CD4-positive, alpha-beta T cell (primary cell): ENCODE measurements around the gene FRMD3. TPM values are rescaled to one million over a fixed set of nuclear protein-coding genes. Genes with fewer than 3 reads are reported as not detected.

Source experiments
- ATAC-seq: fragments of 200-7000 bp; cut with Tn5 transposase; one replicate; pipeline ENCODE4 v1.10.0; 2022; ENCODE audit warnings: mild to moderate bottlenecking; ENCODE audit not compliant: poor library complexity
- CTCF ChIA-PET: fragments of 350-600 bp; sonication (Branson Sonifier 250); formaldehyde crosslinking; loops from one replicate; lab custom pipeline; 2021; ENCODE audit warnings: antibody characterized with exemption, inconsistent platforms; lab: Charles Lee
- POLR2A ChIA-PET: fragments of 350-600 bp; sonication (Branson Sonifier 250); formaldehyde crosslinking; loops from one replicate; lab custom pipeline; 2021; ENCODE audit warnings: antibody characterized with exemption, inconsistent platforms; lab: Charles Lee
- DNase-seq, 14 experiments: peaks; one replicate each; pipeline ENCODE4 v3.0.0-alpha.2; 2013 to 2020; ENCODE audit warnings: mixed read lengths in 2 of 14
- H3K27ac ChIP-seq, 2 donors: one replicate each; pipeline versions ENCODE4 v1.5.1 to v1.7.0; 2013; ENCODE audit warnings: low read length in 2 of 2, low read depth in 1 of 2, mild to moderate bottlenecking in 1 of 2
- H3K27me3 ChIP-seq, 2 experiments: 1 replicate in 1 of 2; 2 replicates in 1 of 2; pipeline versions ENCODE4 v1.6.1 to v1.7.0; 2013; ENCODE audit warnings: low read length in 2 of 2, control low read depth in 1 of 2, mild to moderate bottlenecking in 1 of 2, moderate library complexity in 1 of 2; ENCODE audit not compliant: insufficient read depth in 2 of 2, control insufficient read depth in 1 of 2
- H3K36me3 ChIP-seq: one replicate; pipeline ENCODE4 v1.6.1; 2013; ENCODE audit warnings: low read length, control low read depth; ENCODE audit not compliant: insufficient read depth
- H3K4me1 ChIP-seq: one replicate; pipeline ENCODE4 v1.6.1; 2013; ENCODE audit warnings: low read length, control low read depth; ENCODE audit not compliant: insufficient read depth
- H3K4me3 ChIP-seq: one replicate; pipeline ENCODE4 v1.5.1; 2013; ENCODE audit warnings: mild to moderate bottlenecking, low read length, moderate library complexity
- H3K9me3 ChIP-seq, 2 experiments: 1 replicate in 1 of 2; 2 replicates in 1 of 2; pipeline versions ENCODE4 v1.6.1 to v1.7.0; 2013; ENCODE audit warnings: low read length in 2 of 2, mild to moderate bottlenecking in 2 of 2, control low read depth in 1 of 2, moderate library complexity in 1 of 2; ENCODE audit not compliant: control insufficient read depth in 1 of 2, insufficient read depth in 1 of 2
- H3K27ac Mint-ChIP-seq: one replicate; pipeline ENCODE4 v1.8.0; 2020; ENCODE audit warnings: mixed read lengths
- H3K27me3 Mint-ChIP-seq: one replicate; pipeline ENCODE4 v1.8.0; 2021; ENCODE audit warnings: mixed read lengths
- H3K36me3 Mint-ChIP-seq: one replicate; pipeline ENCODE4 v1.8.0; 2021; ENCODE audit warnings: low read depth, mixed read lengths
- H3K4me1 Mint-ChIP-seq: one replicate; pipeline ENCODE4 v1.8.0; 2021; ENCODE audit warnings: low read depth, mixed read lengths
- H3K4me3 Mint-ChIP-seq: one replicate; pipeline ENCODE4 v1.8.0; 2020; ENCODE audit warnings: mild to moderate bottlenecking, mixed read lengths
- H3K9me3 Mint-ChIP-seq: one replicate; pipeline ENCODE4 v1.8.0; 2020; ENCODE audit warnings: mixed read lengths
- CTCF ChIP-seq: fragments of 200-600 bp; IDR thresholded peaks from one replicate; pipeline ENCODE4 v1.8.0; 2022; ENCODE audit warnings: antibody characterized with exemption, mild to moderate bottlenecking
- intact Hi-C, 2 experiments: fragments of 100-400 bp; cut with DNase I in 1 of 2; cut with micrococcal nuclease in 1 of 2; formaldehyde crosslinking; loops; one replicate each; pipeline versions ENCODE4 v1.15.1 to v1.9.0; 2023 to 2025; cut with DNase I, micrococcal nuclease
- total RNA-seq, 174 experiments: library from RNA in 2 of 174; stranded (reverse) in 2 of 174; gene quantifications; one replicate each; pipeline ENCODE4 v1.2.3 and lab custom pipeline; 2021 to 2026

Gene FRMD3
- total RNA-seq, 2 experiments from 2014 or later = 0.53 to 1.0 TPM

- no peak for TF ChIP-seq CTCF
- Histone ChIP-seq H3K4me1 (no peaks in the 10 kb centered on the region), H3K9me3 (peaks cover 0 to 5% of the 10 kb centered on the region in 2 experiments), H3K4me3 (no peak overlapping the region), H3K27ac (no peak overlapping the region), H3K27me3 (no peaks in the 10 kb centered on the region), H3K36me3 (no peaks in the 10 kb centered on the region)
- ATAC-seq (no peak), DNase-seq (no peak)
- ChIA-PET POLR2A (no interaction called here), CTCF (no interaction called here)
- H3K9me3 Mint-ChIP-seq = peaks cover 2% of the 10 kb centered on the region
- H3K36me3 Mint-ChIP-seq = no peaks in the 10 kb centered on the region
- H3K27ac Mint-ChIP-seq = no peak overlapping the region
- H3K27me3 Mint-ChIP-seq = no peaks in the 10 kb centered on the region
- H3K4me1 Mint-ChIP-seq = no peaks in the 10 kb centered on the region
- intact Hi-C loops = no loop called here
- H3K4me3 Mint-ChIP-seq = no peak overlapping the region
Observed at GRCh38 chr9:83418283-83418682, 119.9 kb downstream of the FRMD3 start.

DNA sequence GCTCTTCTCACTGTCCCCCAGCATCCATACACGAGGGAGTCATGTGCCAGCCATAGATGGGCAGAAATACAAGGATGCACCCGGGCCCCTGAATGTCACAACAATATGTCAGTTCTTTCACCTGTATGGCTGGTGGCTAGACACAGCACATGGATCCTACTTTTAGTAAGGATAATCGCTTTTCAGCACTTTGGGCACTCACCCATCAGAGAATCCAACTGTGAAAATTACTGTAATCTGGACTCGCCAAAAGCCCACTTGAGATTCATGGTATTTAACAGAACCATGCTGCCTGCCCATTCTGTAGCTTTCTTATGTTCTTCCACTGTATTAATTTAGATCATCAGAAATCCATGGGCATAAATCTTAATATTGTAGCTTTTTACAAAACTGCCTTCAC, 124.8 kb downstream of the FRMD3 start:
- POLR2A ChIA-PET = no interaction called here
- H3K27me3 Mint-ChIP-seq = no peaks in the 10 kb centered on the region
- intact Hi-C loops = no loop called here

DNA sequence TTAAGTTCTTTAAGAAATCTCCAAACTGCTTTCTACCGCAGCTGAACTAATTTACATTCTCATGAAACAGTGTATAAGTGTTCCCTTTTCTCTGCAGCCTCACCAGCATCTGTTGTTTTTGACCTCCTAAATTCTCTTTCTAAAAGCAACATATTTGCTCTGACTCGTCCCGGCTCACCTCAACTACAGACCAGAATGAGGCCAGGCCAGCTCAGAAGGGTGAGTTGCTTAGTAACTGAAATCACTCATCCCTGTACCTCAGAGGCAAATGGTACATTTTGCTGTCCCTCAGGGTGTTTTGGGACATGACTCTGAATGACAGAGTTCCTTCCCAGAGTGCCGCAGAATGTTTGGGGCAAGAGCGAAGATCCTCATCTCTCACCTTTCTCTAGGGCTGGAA, 127.5 kb downstream of the FRMD3 start:
- H3K4me1 Mint-ChIP-seq = no peaks in the 10 kb centered on the region
- Histone ChIP-seq H3K4me3 (no peak overlapping the region), H3K9me3 (peaks cover 0 to 5% of the 10 kb centered on the region in 2 experiments), H3K4me1 (no peaks in the 10 kb centered on the region), H3K27ac (no peak overlapping the region), H3K36me3 (no peaks in the 10 kb centered on the region), H3K27me3 (no peaks in the 10 kb centered on the region)
- no peak overlapping the region for H3K4me3 Mint-ChIP-seq
- H3K27ac Mint-ChIP-seq = no peak overlapping the region
- POLR2A ChIA-PET = no interaction called here
- H3K27me3 Mint-ChIP-seq = no peaks in the 10 kb centered on the region
- no peaks in the 10 kb centered on the region for H3K36me3 Mint-ChIP-seq
- peaks cover 2% of the 10 kb centered on the region for H3K9me3 Mint-ChIP-seq
- no peak for TF ChIP-seq CTCF
- CTCF ChIA-PET = no interaction called here
- ATAC-seq = no peak
- no peak for DNase-seq
- intact Hi-C loops = no loop called here

More for the DNA sequence above, 124.8 kb downstream of the FRMD3 start:
- H3K4me1 ChIP-seq = no peaks in the 10 kb centered on the region
- DNase-seq = no peak
- Mint-ChIP-seq H3K36me3 (no peaks in the 10 kb centered on the region), H3K9me3 (peaks cover 2% of the 10 kb centered on the region), H3K27ac (no peak overlapping the region), H3K4me1 (no peaks in the 10 kb centered on the region), H3K4me3 (no peak overlapping the region)
- no peaks in the 10 kb centered on the region for H3K36me3 ChIP-seq
- no peak for TF ChIP-seq CTCF
- CTCF ChIA-PET = no interaction called here
- ATAC-seq = no peak
- H3K27me3 ChIP-seq = no peaks in the 10 kb centered on the region
- H3K27ac ChIP-seq = no peak overlapping the region
- H3K9me3 ChIP-seq = no peaks in the 10 kb centered on the region
- H3K4me3 ChIP-seq = no peak overlapping the region
